ENCODE results near the gene MAP4.

The MAP4 gene

DNA sequence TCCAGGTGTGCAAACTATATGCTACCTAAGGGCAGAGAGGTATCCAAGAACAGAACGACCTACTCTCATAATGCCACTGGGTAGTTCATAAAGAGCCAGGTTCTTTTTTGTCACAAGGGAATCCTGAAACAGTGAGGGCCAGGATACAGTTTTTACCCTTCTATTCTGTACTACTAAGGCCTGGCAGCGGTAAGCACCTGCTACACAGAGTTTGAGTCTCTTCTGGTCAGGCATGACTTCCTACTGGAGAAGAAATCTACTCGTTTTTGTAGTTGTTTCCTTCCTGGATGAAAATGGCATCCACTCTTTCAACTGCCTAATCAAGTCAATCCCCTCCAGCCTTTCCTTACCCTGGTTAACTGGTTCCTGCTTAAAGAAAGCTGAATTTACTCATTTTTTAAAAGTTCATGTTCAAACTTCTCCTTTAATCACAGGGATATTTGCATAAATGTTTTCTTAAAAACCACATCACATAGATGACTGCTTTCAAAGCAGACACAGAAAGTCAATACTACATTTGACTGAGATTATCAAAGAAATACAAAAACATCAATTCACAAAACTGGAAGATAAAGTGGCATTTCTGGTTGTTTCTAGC lies 40.0 kb downstream of the MAP4 start:
- ChIA-PET CTCF (no interaction called here), POLR2A (no interaction called here)
- no peak overlapping the region for H3K27ac ChIP-seq (ENCODE audit: extremely low read depth, low read depth, low read length)
- peaks cover 0 to 3% of the 10 kb centered on the region in 2 experiments; a peak in 1 of 3 replicates for H3K36me3 ChIP-seq (ENCODE audit: control insufficient read depth in 2 of 2, insufficient read depth in 1 of 2, low read length in 2 of 2)
- TF ChIP-seq BCL11A (tag by site-specific recombination; IDR thresholded peaks at IDR 0.05; ENCODE audit: low read depth): no peak
- no peak for TF ChIP-seq KLF9 (tag by site-specific recombination; IDR thresholded peaks at IDR 0.05; ENCODE audit: low read depth)
- TF ChIP-seq ZNF146 (tag by site-specific recombination; IDR thresholded peaks at IDR 0.05): no peak
- no peak for TF ChIP-seq ZNF157 (tag by site-specific recombination; IDR thresholded peaks at IDR 0.05)
- TF ChIP-seq, protein P1, sequence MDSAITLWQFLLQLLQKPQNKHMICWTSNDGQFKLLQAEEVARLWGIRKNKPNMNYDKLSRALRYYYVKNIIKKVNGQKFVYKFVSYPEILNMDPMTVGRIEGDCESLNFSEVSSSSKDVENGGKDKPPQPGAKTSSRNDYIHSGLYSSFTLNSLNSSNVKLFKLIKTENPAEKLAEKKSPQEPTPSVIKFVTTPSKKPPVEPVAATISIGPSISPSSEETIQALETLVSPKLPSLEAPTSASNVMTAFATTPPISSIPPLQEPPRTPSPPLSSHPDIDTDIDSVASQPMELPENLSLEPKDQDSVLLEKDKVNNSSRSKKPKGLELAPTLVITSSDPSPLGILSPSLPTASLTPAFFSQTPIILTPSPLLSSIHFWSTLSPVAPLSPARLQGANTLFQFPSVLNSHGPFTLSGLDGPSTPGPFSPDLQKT (IDR thresholded peaks at IDR 0.05; ENCODE audit: borderline replicate concordance, low read depth, low read length): no peak
- TF ChIP-seq ZNF366 (tag by site-specific recombination; conservative IDR thresholded peaks at IDR 0.05): no peak
- no peaks in the 10 kb centered on the region for H3K9me3 ChIP-seq (ENCODE audit: control insufficient read depth, insufficient read depth, low read depth, low read length)
- H3K4me3 ChIP-seq (ENCODE audit: low read depth, low read length): no peak overlapping the region
- peaks cover 2% of the 10 kb centered on the region; the same call in 1 of the 2 replicates for H3K4me1 ChIP-seq (ENCODE audit: control insufficient read depth, insufficient read depth, low read length)

DNA sequence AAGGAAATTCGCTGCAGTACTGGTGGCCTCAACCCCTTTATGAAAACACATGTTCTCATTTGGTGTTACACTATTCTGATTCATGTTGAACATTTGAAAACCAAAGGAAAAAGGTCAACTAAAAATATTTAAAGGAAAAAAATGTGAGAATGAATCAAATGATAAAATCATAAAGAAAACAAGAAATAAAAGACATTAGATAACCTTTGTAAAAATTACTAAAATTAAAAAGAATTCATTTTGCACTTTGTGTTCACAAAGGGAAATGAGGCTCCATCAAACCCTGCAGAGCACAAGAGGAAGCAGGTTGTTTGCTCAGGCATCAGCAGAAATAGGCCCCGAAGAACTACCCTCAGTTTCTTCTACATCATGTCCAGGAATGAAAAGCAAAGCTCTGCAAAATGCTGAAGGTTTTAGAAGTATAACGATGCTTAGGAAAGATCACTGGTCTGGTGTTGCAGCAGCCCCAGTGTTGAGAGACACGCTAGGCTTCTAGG lies 41.2 kb downstream of the MAP4 start:
- H3K36me3 ChIP-seq (ENCODE audit: control insufficient read depth in 2 of 2, insufficient read depth in 1 of 2, low read length in 2 of 2): peaks cover 0 to 3% of the 10 kb centered on the region in 2 experiments; a peak in 1 of 3 replicates
- ChIA-PET CTCF (interaction anchor here (0.7 kb wide), 2 partner anchors 47 to 134 kb away, joined by 3 to 4 read pairs; no protein-coding TSS in a partner anchor), POLR2A (no interaction called here)
- H3K9me3 ChIP-seq (ENCODE audit: control insufficient read depth, insufficient read depth, low read depth, low read length): no peaks in the 10 kb centered on the region
- H3K27ac ChIP-seq (ENCODE audit: extremely low read depth, low read depth, low read length): no peak overlapping the region
- H3K4me1 ChIP-seq (ENCODE audit: control insufficient read depth, insufficient read depth, low read length): no peaks in the 10 kb centered on the region
- H3K4me3 ChIP-seq (ENCODE audit: low read depth, low read length): no peak overlapping the region
- TF ChIP-seq ZNF132 (tag by site-specific recombination; IDR thresholded peaks at IDR 0.05; ENCODE audit: borderline replicate concordance): no peak
- TF ChIP-seq, protein P2, sequence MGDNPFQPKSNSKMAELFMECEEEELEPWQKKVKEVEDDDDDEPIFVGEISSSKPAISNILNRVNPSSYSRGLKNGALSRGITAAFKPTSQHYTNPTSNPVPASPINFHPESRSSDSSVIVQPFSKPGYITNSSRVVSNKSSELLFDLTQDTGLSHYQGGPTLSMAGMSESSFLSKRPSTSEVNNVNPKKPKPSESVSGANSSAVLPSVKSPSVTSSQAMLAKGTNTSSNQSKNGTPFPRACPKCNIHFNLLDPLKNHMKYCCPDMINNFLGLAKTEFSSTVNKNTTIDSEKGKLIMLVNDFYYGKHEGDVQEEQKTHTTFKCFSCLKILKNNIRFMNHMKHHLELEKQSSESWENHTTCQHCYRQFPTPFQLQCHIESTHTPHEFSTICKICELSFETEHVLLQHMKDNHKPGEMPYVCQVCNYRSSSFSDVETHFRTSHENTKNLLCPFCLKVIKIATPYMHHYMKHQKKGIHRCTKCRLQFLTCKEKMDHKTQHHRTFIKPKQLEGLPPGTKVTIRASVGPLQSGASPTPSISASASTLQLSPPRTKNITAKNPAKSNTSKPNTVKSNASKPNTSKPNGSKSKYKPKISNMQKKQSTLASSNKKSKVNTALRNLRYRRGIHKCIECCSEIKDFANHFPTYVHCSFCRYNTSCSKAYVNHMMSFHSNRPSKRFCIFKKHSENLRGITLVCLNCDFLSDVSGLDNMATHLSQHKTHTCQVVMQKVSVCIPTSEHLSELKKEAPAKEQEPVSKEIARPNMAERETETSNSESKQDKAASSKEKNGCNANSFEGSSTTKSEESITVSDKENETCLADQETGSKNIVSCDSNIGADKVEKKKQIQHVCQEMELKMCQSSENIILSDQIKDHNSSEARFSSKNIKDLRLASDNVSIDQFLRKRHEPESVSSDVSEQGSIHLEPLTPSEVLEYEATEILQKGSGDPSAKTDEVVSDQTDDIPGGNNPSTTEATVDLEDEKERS (tag by site-specific recombination; IDR thresholded peaks at IDR 0.05): no peak
- TF ChIP-seq, protein P3, sequence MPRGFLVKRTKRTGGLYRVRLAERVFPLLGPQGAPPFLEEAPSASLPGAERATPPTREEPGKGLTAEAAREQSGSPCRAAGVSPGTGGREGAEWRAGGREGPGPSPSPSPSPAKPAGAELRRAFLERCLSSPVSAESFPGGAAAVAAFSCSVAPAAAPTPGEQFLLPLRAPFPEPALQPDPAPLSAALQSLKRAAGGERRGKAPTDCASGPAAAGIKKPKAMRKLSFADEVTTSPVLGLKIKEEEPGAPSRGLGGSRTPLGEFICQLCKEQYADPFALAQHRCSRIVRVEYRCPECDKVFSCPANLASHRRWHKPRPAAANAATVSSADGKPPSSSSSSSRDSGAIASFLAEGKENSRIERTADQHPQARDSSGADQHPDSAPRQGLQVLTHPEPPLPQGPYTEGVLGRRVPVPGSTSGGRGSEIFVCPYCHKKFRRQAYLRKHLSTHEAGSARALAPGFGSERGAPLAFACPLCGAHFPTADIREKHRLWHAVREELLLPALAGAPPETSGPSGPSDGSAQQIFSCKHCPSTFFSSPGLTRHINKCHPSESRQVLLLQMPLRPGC (tag by site-specific recombination; IDR thresholded peaks at IDR 0.05): no peak
- TF ChIP-seq RBAK (tag by site-specific recombination; IDR thresholded peaks at IDR 0.05): no peak
- TF ChIP-seq TRIM28 (IDR thresholded peaks at IDR 0.05; ENCODE audit: borderline replicate concordance, low read length): no peak
- TF ChIP-seq ZNF223 (tag by site-specific recombination; IDR thresholded peaks at IDR 0.05): no peak
- no peak for TF ChIP-seq ZBTB48 (tag by site-specific recombination; IDR thresholded peaks at IDR 0.05)
- TF ChIP-seq ZSCAN16 (tag by site-specific recombination; IDR thresholded peaks at IDR 0.05): no peak
- TF ChIP-seq SP3 (tag by site-specific recombination; IDR thresholded peaks at IDR 0.05): no peak
- TF ChIP-seq ZNF658 (tag by site-specific recombination; IDR thresholded peaks at IDR 0.05): no peak
- TF ChIP-seq ZNF391 (tag by site-specific recombination; IDR thresholded peaks at IDR 0.05; ENCODE audit: borderline replicate concordance, low read depth): no peak
- TF ChIP-seq, protein P4, sequence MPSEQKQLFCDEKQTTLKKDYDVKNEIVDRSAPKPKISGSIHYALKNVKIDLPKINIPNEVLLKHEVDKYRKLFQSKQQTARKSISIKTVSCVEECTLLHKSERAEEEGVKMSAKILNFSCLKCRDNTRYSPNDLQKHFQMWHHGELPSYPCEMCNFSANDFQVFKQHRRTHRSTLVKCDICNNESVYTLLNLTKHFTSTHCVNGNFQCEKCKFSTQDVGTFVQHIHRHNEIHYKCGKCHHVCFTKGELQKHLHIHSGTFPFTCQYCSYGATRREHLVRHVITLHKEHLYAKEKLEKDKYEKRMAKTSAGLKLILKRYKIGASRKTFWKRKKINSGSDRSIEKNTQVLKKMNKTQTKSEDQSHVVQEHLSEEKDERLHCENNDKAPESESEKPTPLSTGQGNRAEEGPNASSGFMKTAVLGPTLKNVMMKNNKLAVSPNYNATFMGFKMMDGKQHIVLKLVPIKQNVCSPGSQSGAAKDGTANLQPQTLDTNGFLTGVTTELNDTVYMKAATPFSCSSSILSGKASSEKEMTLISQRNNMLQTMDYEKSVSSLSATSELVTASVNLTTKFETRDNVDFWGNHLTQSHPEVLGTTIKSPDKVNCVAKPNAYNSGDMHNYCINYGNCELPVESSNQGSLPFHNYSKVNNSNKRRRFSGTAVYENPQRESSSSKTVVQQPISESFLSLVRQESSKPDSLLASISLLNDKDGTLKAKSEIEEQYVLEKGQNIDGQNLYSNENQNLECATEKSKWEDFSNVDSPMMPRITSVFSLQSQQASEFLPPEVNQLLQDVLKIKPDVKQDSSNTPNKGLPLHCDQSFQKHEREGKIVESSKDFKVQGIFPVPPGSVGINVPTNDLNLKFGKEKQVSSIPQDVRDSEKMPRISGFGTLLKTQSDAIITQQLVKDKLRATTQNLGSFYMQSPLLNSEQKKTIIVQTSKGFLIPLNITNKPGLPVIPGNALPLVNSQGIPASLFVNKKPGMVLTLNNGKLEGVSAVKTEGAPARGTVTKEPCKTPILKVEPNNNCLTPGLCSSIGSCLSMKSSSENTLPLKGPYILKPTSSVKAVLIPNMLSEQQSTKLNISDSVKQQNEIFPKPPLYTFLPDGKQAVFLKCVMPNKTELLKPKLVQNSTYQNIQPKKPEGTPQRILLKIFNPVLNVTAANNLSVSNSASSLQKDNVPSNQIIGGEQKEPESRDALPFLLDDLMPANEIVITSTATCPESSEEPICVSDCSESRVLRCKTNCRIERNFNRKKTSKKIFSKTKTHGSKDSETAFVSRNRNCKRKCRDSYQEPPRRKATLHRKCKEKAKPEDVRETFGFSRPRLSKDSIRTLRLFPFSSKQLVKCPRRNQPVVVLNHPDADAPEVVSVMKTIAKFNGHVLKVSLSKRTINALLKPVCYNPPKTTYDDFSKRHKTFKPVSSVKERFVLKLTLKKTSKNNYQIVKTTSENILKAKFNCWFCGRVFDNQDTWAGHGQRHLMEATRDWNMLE (tag by site-specific recombination; conservative IDR thresholded peaks at IDR 0.05; ENCODE audit: low read depth): no peak
- TF ChIP-seq, protein P5, sequence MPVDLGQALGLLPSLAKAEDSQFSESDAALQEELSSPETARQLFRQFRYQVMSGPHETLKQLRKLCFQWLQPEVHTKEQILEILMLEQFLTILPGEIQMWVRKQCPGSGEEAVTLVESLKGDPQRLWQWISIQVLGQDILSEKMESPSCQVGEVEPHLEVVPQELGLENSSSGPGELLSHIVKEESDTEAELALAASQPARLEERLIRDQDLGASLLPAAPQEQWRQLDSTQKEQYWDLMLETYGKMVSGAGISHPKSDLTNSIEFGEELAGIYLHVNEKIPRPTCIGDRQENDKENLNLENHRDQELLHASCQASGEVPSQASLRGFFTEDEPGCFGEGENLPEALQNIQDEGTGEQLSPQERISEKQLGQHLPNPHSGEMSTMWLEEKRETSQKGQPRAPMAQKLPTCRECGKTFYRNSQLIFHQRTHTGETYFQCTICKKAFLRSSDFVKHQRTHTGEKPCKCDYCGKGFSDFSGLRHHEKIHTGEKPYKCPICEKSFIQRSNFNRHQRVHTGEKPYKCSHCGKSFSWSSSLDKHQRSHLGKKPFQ (tag by site-specific recombination; IDR thresholded peaks at IDR 0.05): no peak
- no peak for TF ChIP-seq ZNF664 (tag by site-specific recombination; IDR thresholded peaks at IDR 0.05)
- TF ChIP-seq ZNF211 (tag by site-specific recombination; IDR thresholded peaks at IDR 0.05; ENCODE audit: low read depth): no peak
- TF ChIP-seq ZNF621 (tag by site-specific recombination; IDR thresholded peaks at IDR 0.05): no peak
- TF ChIP-seq MYNN (tag by site-specific recombination; IDR thresholded peaks at IDR 0.05; ENCODE audit: borderline replicate concordance): no peak

Data from HEK293 (cell line).